ENCODE data around the gene USF3. TPM values are rescaled to one million over a fixed set of nuclear protein-coding genes. Genes with fewer than 3 reads are reported as not detected.

USF3 gene
- total and polyA plus RNA-seq, 7 donors = 3.5 to 21.9 (median 10.7) TPM

- H3K36me3 ChIP-seq = peaks cover 0 to 25% (median 6%) of the 10 kb centered on the region in 4 donors
- DNase-seq = no peak
- H3K27me3 ChIP-seq = no peaks in the 10 kb centered on the region
- no peaks in the 10 kb centered on the region for H3K9me3 ChIP-seq
- H3K4me1 ChIP-seq = peaks cover 0 to 39% (median 21%) of the 10 kb centered on the region in 4 donors
- TF ChIP-seq EP300 (IDR thresholded peaks at IDR 0.05) (no peak), POLR2A (IDR thresholded peaks at IDR 0.05) (no peak), POLR2AphosphoS5 (IDR thresholded peaks at IDR 0.05) (no peak), CTCF (IDR thresholded peaks at IDR 0.05) (no peak)
- no peak overlapping the region for H3K4me3 ChIP-seq
- H3K27ac ChIP-seq = no peak overlapping the region
- 23 to 54% methylated on average over 1 of the region's 1 CpG for WGBS, 2 donors
- intact Hi-C loops (cut with DNase I) = no loop called here
Observed at GRCh38 chr3:113659101-113659541, 37.3 kb downstream of the USF3 start.

- Histone ChIP-seq H3K27me3 (no peaks in the 10 kb centered on the region), H3K27ac (no peak overlapping the region), H3K4me3 (no peak overlapping the region), H3K4me1 (peaks cover 0 to 42% (median 23%) of the 10 kb centered on the region in 4 donors), H3K36me3 (peaks cover 0 to 21% (median 6%) of the 10 kb centered on the region in 4 donors), H3K9me3 (no peaks in the 10 kb centered on the region)
- TF ChIP-seq CTCF (IDR thresholded peaks at IDR 0.05) (no peak), POLR2A (IDR thresholded peaks at IDR 0.05) (no peak), EP300 (IDR thresholded peaks at IDR 0.05) (no peak)
- DNase-seq = no peak
- WGBS, 2 donors = 96 to 97% methylated on average over 3 of the region's 3 CpGs
- intact Hi-C loops (cut with DNase I) = no loop called here
Observed at GRCh38 chr3:113658107-113658506, 38.3 kb downstream of the USF3 start.

GRCh38 chr3:113654851-113655250 lies 41.6 kb downstream of the USF3 start:
- H3K36me3 ChIP-seq = peaks cover 0 to 12% (median 5%) of the 10 kb centered on the region in 4 donors
- TF ChIP-seq EP300 (IDR thresholded peaks at IDR 0.05) (no peak), POLR2AphosphoS5 (IDR thresholded peaks at IDR 0.05) (no peak), POLR2A (IDR thresholded peaks at IDR 0.05) (no peak), CTCF (IDR thresholded peaks at IDR 0.05) (no peak)
- no peak overlapping the region for H3K4me3 ChIP-seq
- intact Hi-C loops (cut with DNase I) = no loop called here
- no peaks in the 10 kb centered on the region for H3K27me3 ChIP-seq
- no peak for DNase-seq
- H3K9me3 ChIP-seq = no peaks in the 10 kb centered on the region
- H3K4me1 ChIP-seq = peaks cover 0 to 15% (median 11%) of the 10 kb centered on the region in 4 donors
- WGBS, 2 donors = 72 to 80% methylated on average over 3 of the region's 3 CpGs
- H3K27ac ChIP-seq = peak overlapping the region in 3 of 4 donors; percentile 37 to 50 (median 43)

- peaks cover 0 to 19% (median 13%) of the 10 kb centered on the region in 4 donors for H3K4me1 ChIP-seq
- peak overlapping the region in 3 of 4 donors; percentile 37 to 50 (median 43) for H3K27ac ChIP-seq
- no peak for DNase-seq
- 82 to 84% methylated on average over 1 of the region's 1 CpG for WGBS, 2 donors
- no peaks in the 10 kb centered on the region for H3K27me3 ChIP-seq
- no peaks in the 10 kb centered on the region for H3K9me3 ChIP-seq
- H3K4me3 ChIP-seq = no peak overlapping the region
- intact Hi-C loops (cut with DNase I) = no loop called here
- no peak for TF ChIP-seq CTCF (IDR thresholded peaks at IDR 0.05)
- TF ChIP-seq EP300 (IDR thresholded peaks at IDR 0.05) = peak in 1 of 4 donors; percentile 5
- TF ChIP-seq POLR2A (IDR thresholded peaks at IDR 0.05) = no peak
- TF ChIP-seq POLR2AphosphoS5 (IDR thresholded peaks at IDR 0.05) = peak; percentile 24 to 78 (median 56)
- H3K36me3 ChIP-seq = peaks cover 0 to 6% (median 2%) of the 10 kb centered on the region in 4 donors
Observed at GRCh38 chr3:113654310-113654709, 42.1 kb downstream of the USF3 start.
